Measurements from ENCODE around the gene TRIOBP. TPM values are rescaled to one million over a fixed set of nuclear protein-coding genes. Genes with fewer than 3 reads are reported as not detected.

TRIOBP gene
- total RNA-seq, 2 experiments from 2014 or later, result 31.1 to 31.6 TPM

DNA sequence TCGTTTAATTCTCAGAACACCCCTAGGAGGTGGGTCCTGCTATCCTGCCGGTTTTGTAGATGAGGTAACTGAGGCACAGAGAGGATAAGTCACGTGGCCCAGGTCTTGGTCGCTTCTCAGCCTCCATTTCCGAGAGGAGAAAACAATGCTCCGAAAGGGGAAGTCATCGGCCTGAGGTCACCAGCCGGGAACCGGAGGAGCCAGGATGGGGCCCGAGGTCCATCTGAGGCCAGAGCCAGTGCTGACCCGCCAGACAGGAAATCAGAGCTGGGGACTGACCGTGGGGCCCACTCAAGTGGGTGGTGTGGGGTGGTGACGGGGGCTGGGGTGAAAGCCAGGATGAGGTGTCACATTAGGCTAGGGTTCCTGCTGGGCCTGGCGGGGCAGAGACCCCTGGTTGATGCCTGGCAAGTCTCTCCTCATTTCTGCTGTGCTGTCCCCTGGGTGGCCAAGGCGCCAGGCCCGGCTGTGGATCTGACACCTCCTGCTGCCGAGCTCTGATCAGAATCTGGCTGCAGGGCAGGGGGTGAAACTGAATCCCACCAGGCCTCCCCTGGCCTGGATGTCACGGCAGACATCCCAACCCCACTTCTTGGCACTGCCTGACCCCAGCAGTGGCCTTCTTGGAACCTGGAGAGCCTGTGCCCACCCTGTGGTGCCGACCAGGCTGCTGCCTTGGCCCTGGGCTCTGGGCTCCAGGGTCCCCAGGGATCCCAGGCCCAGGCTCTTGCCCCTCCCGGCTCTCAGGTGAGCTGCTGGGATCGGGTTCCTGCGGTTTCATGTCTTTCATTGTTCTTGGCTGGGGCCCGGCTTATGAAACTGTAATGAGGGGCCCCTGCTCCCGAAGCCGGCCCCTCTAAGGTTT, 12.0 kb downstream of the TRIOBP start:
- Histone ChIP-seq H3K4me3 (ENCODE audit: low read depth, low read length, poor library complexity, severe bottlenecking) (no peak overlapping the region), H3K4me2 (ENCODE audit: low read length) (no peak overlapping the region), H3K27ac (ENCODE audit: low read depth, low read length, poor library complexity, severe bottlenecking) (no peak overlapping the region), H2AFZ (ENCODE audit: low read length) (no peak overlapping the region), H3K4me1 (ENCODE audit: insufficient read depth, low read length, poor library complexity, severe bottlenecking) (peaks cover 4% of the 10 kb centered on the region), H3K79me2 (ENCODE audit: insufficient read depth, low read depth, low read length) (no peaks in the 10 kb centered on the region), H3K9me3 (ENCODE audit: low read length) (no peaks in the 10 kb centered on the region), H3K36me3 (ENCODE audit: insufficient read depth, low read length) (no peaks in the 10 kb centered on the region), H3K9me2 (ENCODE audit: insufficient read depth, low read length) (no peaks in the 10 kb centered on the region), H4K20me1 (ENCODE audit: insufficient read depth, low read length) (no peaks in the 10 kb centered on the region)
- intact Hi-C loops (cut with micrococcal nuclease; ENCODE audit: unreplicated experiment), result no loop called here
- BruUV-seq (replicated peaks), result no TSS peak
- POLR2A ChIA-PET, result interaction anchor here (0.5 kb wide), 1 partner anchor 11 kb away, joined by 6 read pairs; no protein-coding TSS in a partner anchor
- CTCF ChIA-PET (ENCODE audit: unreplicated experiment), result no interaction called here
- TF ChIP-seq, protein P1, sequence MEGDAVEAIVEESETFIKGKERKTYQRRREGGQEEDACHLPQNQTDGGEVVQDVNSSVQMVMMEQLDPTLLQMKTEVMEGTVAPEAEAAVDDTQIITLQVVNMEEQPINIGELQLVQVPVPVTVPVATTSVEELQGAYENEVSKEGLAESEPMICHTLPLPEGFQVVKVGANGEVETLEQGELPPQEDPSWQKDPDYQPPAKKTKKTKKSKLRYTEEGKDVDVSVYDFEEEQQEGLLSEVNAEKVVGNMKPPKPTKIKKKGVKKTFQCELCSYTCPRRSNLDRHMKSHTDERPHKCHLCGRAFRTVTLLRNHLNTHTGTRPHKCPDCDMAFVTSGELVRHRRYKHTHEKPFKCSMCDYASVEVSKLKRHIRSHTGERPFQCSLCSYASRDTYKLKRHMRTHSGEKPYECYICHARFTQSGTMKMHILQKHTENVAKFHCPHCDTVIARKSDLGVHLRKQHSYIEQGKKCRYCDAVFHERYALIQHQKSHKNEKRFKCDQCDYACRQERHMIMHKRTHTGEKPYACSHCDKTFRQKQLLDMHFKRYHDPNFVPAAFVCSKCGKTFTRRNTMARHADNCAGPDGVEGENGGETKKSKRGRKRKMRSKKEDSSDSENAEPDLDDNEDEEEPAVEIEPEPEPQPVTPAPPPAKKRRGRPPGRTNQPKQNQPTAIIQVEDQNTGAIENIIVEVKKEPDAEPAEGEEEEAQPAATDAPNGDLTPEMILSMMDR (conservative IDR thresholded peaks at IDR 0.05; ENCODE audit: low read length), result no peak
- no peak for TF ChIP-seq EZH2phosphoT487 (IDR thresholded peaks at IDR 0.05; ENCODE audit: borderline replicate concordance, low read depth, low read length)
- DNase-seq (ENCODE audit: low spot score), result no peak

DNA sequence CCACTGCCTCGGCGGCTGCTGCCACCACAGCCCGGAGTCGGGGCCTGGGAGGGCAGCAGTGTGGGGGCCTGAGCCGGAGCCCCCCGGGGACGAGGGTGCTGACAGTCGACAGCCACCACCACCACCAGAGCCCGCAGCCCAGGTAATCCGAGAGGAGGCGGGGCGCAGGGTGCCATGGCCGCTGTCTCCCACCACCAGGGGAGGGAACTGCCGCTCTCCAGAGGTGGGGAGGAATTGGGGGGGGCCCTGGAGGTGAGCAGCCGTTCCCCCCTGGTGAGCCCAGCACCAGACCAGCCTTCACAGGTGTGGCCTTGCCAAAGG, 12.6 kb downstream of the TRIOBP start:
- ChIA-PET POLR2A (no interaction called here), CTCF (ENCODE audit: unreplicated experiment) (no interaction called here)
- H3K79me2 ChIP-seq (ENCODE audit: insufficient read depth, low read depth, low read length), result no peaks in the 10 kb centered on the region

DNA sequence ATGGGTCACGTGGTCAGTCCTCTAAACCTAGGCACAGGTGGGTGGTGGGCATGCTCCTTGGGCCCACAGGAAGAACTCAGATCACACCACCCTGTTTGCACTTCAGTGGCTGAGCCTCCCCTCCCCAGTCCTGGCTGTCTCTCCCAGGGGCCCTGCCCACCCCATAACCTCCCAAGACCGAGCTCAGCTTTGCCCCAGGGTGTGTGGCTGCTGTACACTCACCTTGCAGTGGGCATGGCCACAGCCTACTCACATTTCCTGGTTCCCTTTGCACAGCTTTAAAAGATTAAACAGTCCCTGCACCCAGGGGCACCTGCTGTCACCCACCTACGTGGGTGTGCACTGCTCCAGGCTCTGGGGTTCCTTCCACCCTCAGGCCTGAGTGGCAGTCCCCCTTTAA, 13.8 kb downstream of the TRIOBP start:
- Histone ChIP-seq H2AFZ (ENCODE audit: low read length) (no peak overlapping the region), H3K4me3 (ENCODE audit: low read depth, low read length, poor library complexity, severe bottlenecking) (no peak overlapping the region), H4K20me1 (ENCODE audit: insufficient read depth, low read length) (no peaks in the 10 kb centered on the region), H3K27ac (ENCODE audit: low read depth, low read length, poor library complexity, severe bottlenecking) (no peak overlapping the region), H3K9me2 (ENCODE audit: insufficient read depth, low read length) (no peaks in the 10 kb centered on the region), H3K9me3 (ENCODE audit: low read length) (no peaks in the 10 kb centered on the region), H3K4me2 (ENCODE audit: low read length) (no peak overlapping the region), H3K4me1 (ENCODE audit: insufficient read depth, low read length, poor library complexity, severe bottlenecking) (peaks cover 5% of the 10 kb centered on the region), H3K36me3 (ENCODE audit: insufficient read depth, low read length) (no peaks in the 10 kb centered on the region), H3K79me2 (ENCODE audit: insufficient read depth, low read depth, low read length) (no peaks in the 10 kb centered on the region)
- ChIA-PET POLR2A (no interaction called here), CTCF (ENCODE audit: unreplicated experiment) (no interaction called here)
- BruUV-seq (replicated peaks), result no TSS peak
- intact Hi-C loops (cut with micrococcal nuclease; ENCODE audit: unreplicated experiment), result no loop called here
- DNase-seq (ENCODE audit: low spot score), result no peak
- TF ChIP-seq, protein P1 (conservative IDR thresholded peaks at IDR 0.05; ENCODE audit: low read length), result no peak

More for the DNA sequence above, 12.6 kb downstream of the TRIOBP start:
- DNase-seq (ENCODE audit: low spot score), result no peak
- no peak overlapping the region for H2AFZ ChIP-seq (ENCODE audit: low read length)
- H3K4me1 ChIP-seq (ENCODE audit: insufficient read depth, low read length, poor library complexity, severe bottlenecking), result peaks cover 5% of the 10 kb centered on the region
- no peaks in the 10 kb centered on the region for H3K9me3 ChIP-seq (ENCODE audit: low read length)
- no TSS peak for BruUV-seq (replicated peaks)
- no peaks in the 10 kb centered on the region for H3K9me2 ChIP-seq (ENCODE audit: insufficient read depth, low read length)
- H3K27ac ChIP-seq (ENCODE audit: low read depth, low read length, poor library complexity, severe bottlenecking), result no peak overlapping the region
- intact Hi-C loops (cut with micrococcal nuclease; ENCODE audit: unreplicated experiment), result no loop called here
- TF ChIP-seq, protein P1 (conservative IDR thresholded peaks at IDR 0.05; ENCODE audit: low read length), result no peak
- TF ChIP-seq EZH2phosphoT487 (IDR thresholded peaks at IDR 0.05; ENCODE audit: borderline replicate concordance, low read depth, low read length), result no peak
- no peak overlapping the region for H3K4me2 ChIP-seq (ENCODE audit: low read length)
- no peaks in the 10 kb centered on the region for H3K36me3 ChIP-seq (ENCODE audit: insufficient read depth, low read length)
- no peaks in the 10 kb centered on the region for H4K20me1 ChIP-seq (ENCODE audit: insufficient read depth, low read length)
- no peak overlapping the region for H3K4me3 ChIP-seq (ENCODE audit: low read depth, low read length, poor library complexity, severe bottlenecking)
